Astrocyte (in vitro differentiated cells and primary cell): ENCODE data around the gene NT5DC3.

Experiments used
- EZH2 ChIP-seq: IDR thresholded peaks from 2 replicates; pipeline ENCODE4 v1.6.1; 2012; ENCODE audit warnings: mild to moderate bottlenecking, low read length, inconsistent platforms; ENCODE audit not compliant: insufficient read depth
- TF ChIP-seq, protein P1 (sequence below): IDR thresholded peaks from 2 replicates; pipeline ENCODE4 v1.5.1; 2011; ENCODE audit warnings: low read depth, mild to moderate bottlenecking, inconsistent platforms, low read length, moderate library complexity; ENCODE audit not compliant: insufficient read depth

DNA sequence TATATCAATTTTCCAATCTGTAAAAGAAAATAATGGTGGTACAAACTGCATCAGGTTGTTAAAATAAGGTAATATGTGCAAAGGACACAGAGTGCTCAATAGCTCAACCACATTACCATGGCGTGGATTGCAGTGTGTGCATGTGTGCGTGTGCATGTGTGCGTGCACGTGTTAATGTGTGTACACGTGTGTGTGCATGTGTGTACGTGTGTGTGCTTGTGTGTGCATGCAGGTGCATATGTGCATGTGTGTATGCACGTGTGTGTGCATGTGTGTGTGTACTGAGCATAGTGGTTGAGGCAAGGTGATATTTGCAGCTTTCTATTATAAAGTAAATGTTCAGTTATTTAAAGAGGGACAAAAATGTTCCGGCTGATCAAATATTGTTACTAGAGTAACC is 115.6 kb downstream of the NT5DC3 start:
- no peak for TF ChIP-seq EZH2
- TF ChIP-seq, protein P1, sequence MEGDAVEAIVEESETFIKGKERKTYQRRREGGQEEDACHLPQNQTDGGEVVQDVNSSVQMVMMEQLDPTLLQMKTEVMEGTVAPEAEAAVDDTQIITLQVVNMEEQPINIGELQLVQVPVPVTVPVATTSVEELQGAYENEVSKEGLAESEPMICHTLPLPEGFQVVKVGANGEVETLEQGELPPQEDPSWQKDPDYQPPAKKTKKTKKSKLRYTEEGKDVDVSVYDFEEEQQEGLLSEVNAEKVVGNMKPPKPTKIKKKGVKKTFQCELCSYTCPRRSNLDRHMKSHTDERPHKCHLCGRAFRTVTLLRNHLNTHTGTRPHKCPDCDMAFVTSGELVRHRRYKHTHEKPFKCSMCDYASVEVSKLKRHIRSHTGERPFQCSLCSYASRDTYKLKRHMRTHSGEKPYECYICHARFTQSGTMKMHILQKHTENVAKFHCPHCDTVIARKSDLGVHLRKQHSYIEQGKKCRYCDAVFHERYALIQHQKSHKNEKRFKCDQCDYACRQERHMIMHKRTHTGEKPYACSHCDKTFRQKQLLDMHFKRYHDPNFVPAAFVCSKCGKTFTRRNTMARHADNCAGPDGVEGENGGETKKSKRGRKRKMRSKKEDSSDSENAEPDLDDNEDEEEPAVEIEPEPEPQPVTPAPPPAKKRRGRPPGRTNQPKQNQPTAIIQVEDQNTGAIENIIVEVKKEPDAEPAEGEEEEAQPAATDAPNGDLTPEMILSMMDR, result no peak
